IPS-15b (cell line): ENCODE data around the gene IPPK.
"Not testable (repeated sequence)": the region's sequence is repeated elsewhere in the genome, so short reads cannot be mapped to it uniquely, and the experiment has no call there.

ENCODE experiments used
- H3K27me3 ChIP-seq: one replicate; pipeline ENCODE4 v1.6.1; 2013; ENCODE audit warnings: low read length; ENCODE audit not compliant: control insufficient read depth, insufficient read depth
- H3K36me3 ChIP-seq: one replicate; pipeline ENCODE4 v1.6.1; 2013; ENCODE audit warnings: low read length; ENCODE audit not compliant: control insufficient read depth, insufficient read depth
- H3K4me1 ChIP-seq: one replicate; pipeline ENCODE4 v1.6.1; 2013; ENCODE audit warnings: mild to moderate bottlenecking, low read length; ENCODE audit not compliant: control insufficient read depth, insufficient read depth
- H3K4me3 ChIP-seq: one replicate; pipeline ENCODE4 v1.5.1; 2013; ENCODE audit warnings: low read depth, low read length
- H3K9ac ChIP-seq: one replicate; pipeline ENCODE4 v1.6.1; 2013; ENCODE audit warnings: low read depth, mild to moderate bottlenecking, low read length
- H3K9me3 ChIP-seq: one replicate; pipeline ENCODE4 v1.6.1; 2013; ENCODE audit warnings: mild to moderate bottlenecking, low read length; ENCODE audit not compliant: control insufficient read depth, insufficient read depth

The IPPK gene

DNA sequence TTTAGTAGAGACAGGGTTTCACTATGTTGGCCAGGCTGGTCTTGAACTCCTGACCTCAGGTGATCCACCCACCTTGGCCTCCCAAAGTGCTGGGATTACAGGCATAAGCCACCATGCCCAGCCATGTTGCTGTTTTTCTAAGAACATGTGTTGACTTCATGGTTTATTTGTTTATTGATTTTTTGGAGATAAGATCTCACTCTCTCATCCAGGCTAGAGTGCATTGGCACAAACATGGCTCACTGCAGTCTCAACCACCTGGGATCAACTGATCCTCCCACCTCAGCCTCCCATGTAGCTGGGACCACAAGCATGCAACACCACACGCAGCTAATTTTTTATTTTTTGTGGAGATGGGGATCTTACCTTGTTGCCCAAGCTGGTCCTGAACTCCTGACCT, 74.9 kb downstream of the IPPK start:
- H3K9me3 ChIP-seq, H3K36me3 ChIP-seq, H3K4me1 ChIP-seq, H3K4me3 ChIP-seq, H3K9ac ChIP-seq, H3K27me3 ChIP-seq: not testable (repeated sequence)

DNA sequence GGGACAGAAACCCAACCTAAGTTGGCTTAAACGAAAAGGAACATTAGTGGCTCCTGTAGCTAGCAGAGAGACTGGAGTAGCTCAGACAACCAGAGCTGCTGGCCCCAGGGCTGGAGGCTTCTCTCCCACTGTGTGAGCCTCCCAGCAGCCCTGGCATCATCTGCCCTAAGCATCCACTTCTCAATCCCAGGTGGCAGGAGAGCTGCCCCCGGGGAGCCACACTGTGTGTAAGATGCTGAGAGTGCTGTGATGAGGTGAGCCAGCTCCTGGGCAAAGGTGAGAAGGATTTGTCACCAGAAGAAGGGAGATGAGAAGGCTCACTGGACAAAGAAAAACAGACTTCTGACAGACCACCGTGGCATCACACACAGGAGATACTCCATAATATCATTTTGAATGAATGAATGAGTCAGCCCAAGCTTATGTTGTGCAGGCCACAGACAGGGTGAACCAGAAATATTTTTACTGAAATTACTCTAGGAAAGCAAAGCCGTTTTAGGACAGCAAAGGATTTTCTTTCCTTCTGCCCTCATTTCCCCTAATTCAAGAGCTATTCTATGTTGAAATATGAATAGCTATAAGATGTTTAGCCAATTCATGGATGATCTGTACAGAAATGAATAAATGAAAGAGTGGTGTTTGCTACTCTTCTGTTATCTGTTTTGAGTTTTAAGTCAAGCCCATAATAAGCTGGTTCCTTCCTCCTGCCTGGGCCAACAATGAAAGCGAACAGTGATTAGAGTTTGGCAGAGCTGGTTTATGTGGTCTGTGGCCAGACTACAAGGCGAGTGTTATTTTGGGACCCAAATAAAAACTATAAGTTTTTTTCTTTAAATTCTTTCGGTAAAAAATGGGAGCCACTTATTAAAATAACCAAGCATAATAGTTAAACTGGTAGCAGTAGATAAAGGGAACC, 76.7 kb downstream of the IPPK start:
- Histone ChIP-seq H3K4me3 (no peak overlapping the region), H3K27me3 (no peaks in the 10 kb centered on the region)

DNA sequence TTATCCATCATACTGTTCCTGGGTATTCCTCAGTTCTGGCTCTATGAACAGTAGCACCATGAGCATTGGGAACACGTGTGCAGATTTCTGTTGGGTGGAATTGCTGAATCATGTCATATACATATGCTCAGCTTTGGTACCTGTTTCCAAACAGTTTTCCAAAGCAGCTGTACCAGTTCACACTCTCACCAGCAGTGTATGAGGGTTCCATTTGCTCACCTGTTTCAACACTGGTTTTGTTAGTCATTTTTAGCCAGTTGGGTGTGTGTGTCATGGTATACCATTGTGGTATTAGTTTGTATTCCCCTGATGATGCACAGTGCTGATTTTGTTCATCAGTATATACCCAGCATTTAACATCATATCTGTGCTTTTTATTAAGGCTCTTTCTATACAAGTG, 77.4 kb downstream of the IPPK start:
- no peaks in the 10 kb centered on the region for H3K4me1 ChIP-seq
- H3K9me3 ChIP-seq, result no peaks in the 10 kb centered on the region
- H3K27me3 ChIP-seq, result no peaks in the 10 kb centered on the region
- no peak overlapping the region for H3K4me3 ChIP-seq
- H3K9ac ChIP-seq, result no peak overlapping the region
- no peaks in the 10 kb centered on the region for H3K36me3 ChIP-seq

More for the DNA sequence above, 76.7 kb downstream of the IPPK start:
- H3K9me3 ChIP-seq, result no peaks in the 10 kb centered on the region
- no peak overlapping the region for H3K9ac ChIP-seq
- H3K4me1 ChIP-seq, result no peaks in the 10 kb centered on the region
- H3K36me3 ChIP-seq, result no peaks in the 10 kb centered on the region

DNA sequence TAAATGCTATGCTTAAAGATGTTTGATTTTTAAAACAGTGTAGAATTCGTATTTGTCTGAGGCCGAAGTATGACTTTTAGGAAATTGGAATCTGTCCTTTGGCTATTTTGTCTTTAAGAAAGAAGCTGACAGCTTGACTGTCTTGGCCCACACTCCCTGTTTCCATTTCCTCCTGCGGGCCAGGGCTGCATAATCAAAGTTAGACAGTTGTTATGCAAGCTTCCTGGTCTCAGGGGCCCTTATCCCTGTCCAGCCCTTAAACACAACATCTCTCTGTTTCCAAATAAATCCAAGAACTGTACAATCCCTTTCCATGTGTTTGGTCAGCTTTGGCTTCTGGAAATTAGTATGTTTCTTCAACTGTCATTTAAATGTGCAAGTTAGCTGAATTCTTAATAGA, 79.6 kb downstream of the IPPK start:
- Histone ChIP-seq H3K36me3 (no peaks in the 10 kb centered on the region), H3K9me3 (no peaks in the 10 kb centered on the region), H3K27me3 (no peaks in the 10 kb centered on the region), H3K4me1 (no peaks in the 10 kb centered on the region), H3K4me3 (no peak overlapping the region), H3K9ac (no peak overlapping the region)

DNA sequence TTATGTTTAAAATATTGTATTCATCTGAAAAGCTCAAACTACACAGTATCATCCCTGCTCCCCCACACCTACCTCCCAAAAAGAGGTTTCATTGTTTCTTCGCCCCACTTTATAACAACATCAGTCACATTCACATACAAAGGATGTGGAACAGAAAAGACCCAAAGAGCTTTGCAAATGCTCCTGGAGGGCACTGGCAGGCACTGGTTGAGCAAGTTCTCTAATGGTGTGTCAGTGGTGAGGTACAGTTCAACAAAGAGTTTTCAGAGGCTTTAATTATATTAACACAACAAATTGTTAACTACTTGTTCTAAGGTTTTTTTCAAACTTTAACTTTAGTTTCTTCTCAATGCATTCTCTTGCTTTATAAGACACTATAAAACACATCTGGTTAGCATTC, 80.0 kb downstream of the IPPK start:
- no peak overlapping the region for H3K4me3 ChIP-seq
- no peaks in the 10 kb centered on the region for H3K27me3 ChIP-seq
- no peaks in the 10 kb centered on the region for H3K4me1 ChIP-seq
- no peaks in the 10 kb centered on the region for H3K9me3 ChIP-seq
- H3K9ac ChIP-seq, result no peak overlapping the region
- no peaks in the 10 kb centered on the region for H3K36me3 ChIP-seq

DNA sequence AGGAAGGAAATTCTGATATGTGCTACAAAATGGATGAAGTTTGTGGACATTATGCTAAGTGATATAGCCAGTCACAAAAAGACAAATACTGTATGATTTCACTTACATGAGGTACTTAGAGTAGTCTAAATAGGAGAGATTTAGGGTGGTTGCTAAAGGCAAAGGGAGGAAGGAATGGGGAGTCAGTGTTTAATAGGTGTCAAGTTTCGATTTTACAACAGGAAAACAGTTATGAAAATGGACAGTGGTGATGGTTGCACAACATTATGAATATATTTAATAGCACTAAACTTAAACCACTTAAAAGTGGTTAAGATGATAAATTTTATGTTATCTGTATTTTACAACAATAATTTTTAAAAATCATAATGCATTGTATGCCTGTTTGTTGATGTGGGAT, 93.8 kb downstream of the IPPK start:
- Histone ChIP-seq H3K4me3 (no peak overlapping the region), H3K9me3 (no peaks in the 10 kb centered on the region), H3K27me3 (no peaks in the 10 kb centered on the region), H3K36me3 (no peaks in the 10 kb centered on the region), H3K4me1 (no peaks in the 10 kb centered on the region), H3K9ac (no peak overlapping the region)

DNA sequence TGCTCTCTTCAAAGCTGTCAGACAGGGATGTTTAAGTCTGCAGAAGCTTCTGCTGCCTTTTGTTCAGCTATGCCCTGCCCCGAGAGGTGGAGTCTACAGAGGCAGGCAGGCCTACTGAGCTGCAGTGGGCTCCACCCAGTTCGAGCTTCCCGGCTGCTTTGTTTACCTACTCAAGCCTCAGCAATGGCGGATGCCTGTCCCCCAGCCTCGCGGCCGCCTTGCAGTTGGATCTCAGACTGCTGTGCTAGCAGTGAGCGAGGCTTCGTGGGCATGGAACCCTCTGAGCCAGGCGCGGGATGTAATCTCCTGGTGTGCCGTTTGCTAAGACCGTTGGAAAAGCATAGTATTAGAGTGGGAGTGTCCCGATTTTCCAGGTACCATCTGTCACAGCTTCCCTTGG, 96.3 kb downstream of the IPPK start:
- H3K27me3 ChIP-seq, H3K4me1 ChIP-seq, H3K9me3 ChIP-seq, H3K36me3 ChIP-seq, H3K4me3 ChIP-seq, H3K9ac ChIP-seq: not testable (repeated sequence)

DNA sequence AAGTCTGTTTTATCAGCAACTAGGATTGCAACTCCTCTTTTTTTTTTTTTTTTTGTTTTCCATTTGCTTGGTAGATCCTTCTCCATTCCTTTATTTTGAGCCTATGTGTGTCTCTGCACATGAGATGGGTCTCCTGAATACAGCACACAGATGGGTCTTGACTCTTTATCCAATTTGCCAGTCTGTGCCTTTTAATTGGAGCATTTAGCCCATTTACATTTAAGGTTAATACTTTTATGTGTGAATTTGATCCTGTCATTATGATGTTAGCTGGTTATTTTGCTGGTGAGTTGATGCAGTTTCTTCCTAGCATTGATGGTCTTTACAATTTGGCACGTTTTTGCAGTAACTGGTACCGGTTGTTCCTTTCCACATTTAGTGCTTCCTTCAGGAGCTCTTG, 98.1 kb downstream of the IPPK start:
- H3K36me3 ChIP-seq, H3K9ac ChIP-seq, H3K4me3 ChIP-seq, H3K9me3 ChIP-seq, H3K27me3 ChIP-seq, H3K4me1 ChIP-seq: not testable (repeated sequence)

DNA sequence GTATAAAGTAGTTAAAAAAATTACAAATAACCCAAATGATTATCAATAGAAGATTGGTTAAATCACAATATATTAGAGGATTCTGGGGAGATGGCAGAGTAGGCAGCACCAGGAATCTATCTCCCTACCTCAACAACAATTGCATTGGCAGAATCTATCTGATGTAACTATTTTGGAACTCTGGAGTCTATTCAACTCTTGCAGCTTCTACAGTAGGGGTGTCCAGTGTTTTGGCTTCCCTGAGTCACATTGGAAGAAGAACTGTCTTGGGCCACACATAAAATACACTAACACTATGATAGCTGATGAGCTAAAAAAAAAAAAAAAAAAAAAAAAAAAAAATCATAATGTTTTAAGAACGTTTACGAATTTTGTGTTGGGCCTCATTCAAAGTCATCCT, 104.9 kb downstream of the IPPK start:
- no peaks in the 10 kb centered on the region for H3K9me3 ChIP-seq
- no peaks in the 10 kb centered on the region for H3K27me3 ChIP-seq
- no peak overlapping the region for H3K4me3 ChIP-seq
- H3K36me3 ChIP-seq, result no peaks in the 10 kb centered on the region
- no peaks in the 10 kb centered on the region for H3K4me1 ChIP-seq
- no peak overlapping the region for H3K9ac ChIP-seq

DNA sequence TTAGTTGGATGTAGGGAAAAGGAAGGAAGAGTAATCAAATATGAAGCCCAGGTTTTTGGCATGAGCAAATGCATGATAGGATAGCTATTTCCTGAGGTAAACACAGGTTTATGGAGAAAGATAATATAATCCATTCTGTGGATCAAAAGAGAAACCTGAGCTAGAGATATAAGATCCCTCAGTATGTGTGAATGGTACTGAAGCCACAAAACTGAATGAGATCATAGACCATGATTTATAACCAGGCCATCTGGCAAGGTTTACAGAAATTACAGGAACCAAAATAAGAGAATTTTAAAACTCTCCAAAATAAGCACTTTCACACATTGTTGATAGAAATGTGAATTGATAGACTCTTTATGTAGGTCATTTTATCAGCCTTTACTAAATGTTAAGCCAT, 105.4 kb downstream of the IPPK start:
- Histone ChIP-seq H3K4me1 (no peaks in the 10 kb centered on the region), H3K27me3 (no peaks in the 10 kb centered on the region), H3K4me3 (no peak overlapping the region), H3K9me3 (no peaks in the 10 kb centered on the region), H3K9ac (no peak overlapping the region), H3K36me3 (no peaks in the 10 kb centered on the region)
